Measurements from ENCODE around the gene TCF4.

TCF4 gene

GRCh38 chr18:55310863-55311262, 277.1 kb downstream of the TCF4 start:
- Histone ChIP-seq H3K36me3 (replicated peaks; ENCODE audit: insufficient read depth, low read length) (no peaks in the 10 kb centered on the region), H3F3A (ENCODE audit: insufficient read depth, low read length) (no peaks in the 10 kb centered on the region), H3K79me2 (ENCODE audit: low read length) (peaks cover 100% of the 10 kb centered on the region), H2AFZ (ENCODE audit: low read length) (no peak overlapping the region), H3K4me1 (ENCODE audit: low read length) (peaks cover 18% of the 10 kb centered on the region), H3K4me2 (ENCODE audit: low read depth, low read length) (no peak overlapping the region), H3K4me3 (ENCODE audit: low read length) (no peak overlapping the region), H3K9ac (ENCODE audit: low read length) (no peak overlapping the region), H3K9me3 (replicated peaks; ENCODE audit: insufficient read depth, low read length) (no peaks in the 10 kb centered on the region), H3K27ac (ENCODE audit: low read length) (no peak overlapping the region), H3K27me3 (replicated peaks; ENCODE audit: insufficient read depth, low read length) (no peaks in the 10 kb centered on the region), H3K9me2 (replicated peaks; ENCODE audit: insufficient read depth, low read length) (no peaks in the 10 kb centered on the region), H4K20me1 (ENCODE audit: insufficient read depth, low read length) (no peaks in the 10 kb centered on the region; the same call in 1 of the 2 replicates)
- TF ChIP-seq EZH2phosphoT487 (IDR thresholded peaks at IDR 0.05; ENCODE audit: low read length) (no peak), EZH2 (optimal IDR thresholded peaks at IDR 0.05; ENCODE audit: low read depth, low read length) (no peak), CTCF (IDR thresholded peaks at IDR 0.05; ENCODE audit: low read length) (no peak)
- no peak for DNase-seq

- no peak overlapping the region for H3K9ac ChIP-seq (ENCODE audit: low read length)
- H3K9me2 ChIP-seq (replicated peaks; ENCODE audit: insufficient read depth, low read length) = no peaks in the 10 kb centered on the region
- no peaks in the 10 kb centered on the region for H3K27me3 ChIP-seq (replicated peaks; ENCODE audit: insufficient read depth, low read length)
- H3K79me2 ChIP-seq (ENCODE audit: low read length) = peaks cover 100% of the 10 kb centered on the region
- H4K20me1 ChIP-seq (ENCODE audit: insufficient read depth, low read length) = no peaks in the 10 kb centered on the region; the same call in 1 of the 2 replicates
- no peaks in the 10 kb centered on the region for H3F3A ChIP-seq (ENCODE audit: insufficient read depth, low read length)
- H3K4me1 ChIP-seq (ENCODE audit: low read length) = peaks cover 16% of the 10 kb centered on the region
- H2AFZ ChIP-seq (ENCODE audit: low read length) = no peak overlapping the region
- TF ChIP-seq CTCF (IDR thresholded peaks at IDR 0.05; ENCODE audit: low read length) = no peak
- TF ChIP-seq EZH2 (optimal IDR thresholded peaks at IDR 0.05; ENCODE audit: low read depth, low read length) = no peak
- no peak for TF ChIP-seq EZH2phosphoT487 (IDR thresholded peaks at IDR 0.05; ENCODE audit: low read length)
- H3K4me3 ChIP-seq (ENCODE audit: low read length) = no peak overlapping the region
- no peak for DNase-seq
- no peak overlapping the region for H3K27ac ChIP-seq (ENCODE audit: low read length)
- H3K4me2 ChIP-seq (ENCODE audit: low read depth, low read length) = no peak overlapping the region
- H3K36me3 ChIP-seq (replicated peaks; ENCODE audit: insufficient read depth, low read length) = no peaks in the 10 kb centered on the region
- H3K9me3 ChIP-seq (replicated peaks; ENCODE audit: insufficient read depth, low read length) = no peaks in the 10 kb centered on the region
Observed at GRCh38 chr18:55310044-55310676, 277.8 kb downstream of the TCF4 start.

- Histone ChIP-seq H3K9ac (ENCODE audit: low read length) (no peak overlapping the region), H3K27ac (ENCODE audit: low read length) (no peak overlapping the region), H4K20me1 (ENCODE audit: insufficient read depth, low read length) (no peaks in the 10 kb centered on the region; the same call in 1 of the 2 replicates), H2AFZ (ENCODE audit: low read length) (no peak overlapping the region), H3K79me2 (ENCODE audit: low read length) (peaks cover 100% of the 10 kb centered on the region), H3K4me3 (ENCODE audit: low read length) (no peak overlapping the region), H3K9me3 (replicated peaks; ENCODE audit: insufficient read depth, low read length) (no peaks in the 10 kb centered on the region), H3K4me1 (ENCODE audit: low read length) (peaks cover 8% of the 10 kb centered on the region), H3K36me3 (replicated peaks; ENCODE audit: insufficient read depth, low read length) (no peaks in the 10 kb centered on the region), H3F3A (ENCODE audit: insufficient read depth, low read length) (no peaks in the 10 kb centered on the region), H3K4me2 (ENCODE audit: low read depth, low read length) (no peak overlapping the region), H3K9me2 (replicated peaks; ENCODE audit: insufficient read depth, low read length) (no peaks in the 10 kb centered on the region), H3K27me3 (replicated peaks; ENCODE audit: insufficient read depth, low read length) (no peaks in the 10 kb centered on the region)
- TF ChIP-seq EZH2 (optimal IDR thresholded peaks at IDR 0.05; ENCODE audit: low read depth, low read length) (no peak), EZH2phosphoT487 (IDR thresholded peaks at IDR 0.05; ENCODE audit: low read length) (no peak)
- DNase-seq = no peak
Observed at GRCh38 chr18:55309249-55309648, 278.7 kb downstream of the TCF4 start.

- Histone ChIP-seq H3K9ac (ENCODE audit: low read length) (no peak overlapping the region), H4K20me1 (ENCODE audit: insufficient read depth, low read length) (no peaks in the 10 kb centered on the region; the same call in 1 of the 2 replicates), H2AFZ (ENCODE audit: low read length) (no peak overlapping the region), H3K9me2 (replicated peaks; ENCODE audit: insufficient read depth, low read length) (no peaks in the 10 kb centered on the region), H3K4me3 (ENCODE audit: low read length) (no peak overlapping the region), H3K4me1 (ENCODE audit: low read length) (peaks cover 8% of the 10 kb centered on the region), H3K27ac (ENCODE audit: low read length) (no peak overlapping the region), H3K27me3 (replicated peaks; ENCODE audit: insufficient read depth, low read length) (no peaks in the 10 kb centered on the region), H3F3A (ENCODE audit: insufficient read depth, low read length) (no peaks in the 10 kb centered on the region), H3K79me2 (ENCODE audit: low read length) (peaks cover 100% of the 10 kb centered on the region), H3K4me2 (ENCODE audit: low read depth, low read length) (no peak overlapping the region), H3K9me3 (replicated peaks; ENCODE audit: insufficient read depth, low read length) (no peaks in the 10 kb centered on the region), H3K36me3 (replicated peaks; ENCODE audit: insufficient read depth, low read length) (no peaks in the 10 kb centered on the region)
- no peak for DNase-seq
- TF ChIP-seq EZH2phosphoT487 (IDR thresholded peaks at IDR 0.05; ENCODE audit: low read length) (no peak), CTCF (IDR thresholded peaks at IDR 0.05; ENCODE audit: low read length) (no peak), EZH2 (optimal IDR thresholded peaks at IDR 0.05; ENCODE audit: low read depth, low read length) (no peak)
Observed at GRCh38 chr18:55307505-55307904, 280.5 kb downstream of the TCF4 start.
